ENCODE measurements around the gene NCKAP5L.
"Not testable (repeated sequence)": the region's sequence is repeated elsewhere in the genome, so short reads cannot be mapped to it uniquely, and the experiment has no call there.

GRCh38 chr12:49871811-49872251 lies 43.6 kb upstream of the NCKAP5L start:
- not testable (repeated sequence) for TF ChIP-seq CTCF (IDR thresholded peaks at IDR 0.05); POLR2A (IDR thresholded peaks at IDR 0.05; ENCODE audit: low read depth); EP300 (IDR thresholded peaks at IDR 0.05); POLR2AphosphoS5 (IDR thresholded peaks at IDR 0.05)

Measured in esophagus muscularis mucosa (tissue), 4 donors.